Keratinocyte (primary cell): ENCODE measurements around the gene ZMIZ1. TPM values are rescaled to one million over a fixed set of nuclear protein-coding genes. Genes with fewer than 3 reads are reported as not detected.

Experiments used
- DNase-seq: peaks from one replicate; pipeline ENCODE4 v3.0.0-alpha.2; 2011; ENCODE audit warnings: low read depth, missing footprints, low spot score
- FAIRE-seq: peaks from 2 replicates; lab custom pipeline; 2011; peaks lifted over from hg19 to GRCh38; lab: Jason Lieb, UNC
- H2AFZ ChIP-seq: 2 replicates; pipeline ENCODE4 v1.6.0; 2012; ENCODE audit warnings: low read length, control low read depth, inconsistent platforms; ENCODE audit not compliant: control insufficient read depth
- H3K27ac ChIP-seq: 2 replicates; pipeline ENCODE4 v1.5.1; 2011; ENCODE audit warnings: low read length; ENCODE audit not compliant: control insufficient read depth, insufficient read depth
- H3K27me3 ChIP-seq: 3 replicates; pipeline ENCODE4 v1.6.0; 2011; ENCODE audit warnings: low read length; ENCODE audit not compliant: control insufficient read depth, insufficient read depth; ENCODE audit errors: extremely low read depth
- H3K36me3 ChIP-seq, 2 experiments: 2 replicates in 1 of 2; 3 replicates in 1 of 2; pipeline ENCODE4 v1.5.1; 2011; ENCODE audit warnings: low read length in 2 of 2, mild to moderate bottlenecking in 1 of 2; ENCODE audit not compliant: control insufficient read depth in 2 of 2, insufficient read depth in 2 of 2; ENCODE audit errors: extremely low read depth in 1 of 2
- H3K4me1 ChIP-seq: 3 replicates; pipeline ENCODE4 v1.5.1; 2011; ENCODE audit warnings: low read length; ENCODE audit not compliant: control insufficient read depth, insufficient read depth; ENCODE audit errors: extremely low read depth
- H3K4me2 ChIP-seq: 3 replicates; pipeline ENCODE4 v1.6.0; 2011; ENCODE audit warnings: low read depth, low read length; ENCODE audit not compliant: control insufficient read depth, insufficient read depth; ENCODE audit errors: extremely low read depth
- H3K4me3 ChIP-seq, 3 experiments: fragments of 200-600 bp in 1 of 3; sonication (generic) in 1 of 3; 2 replicates in 2 of 3; 3 replicates in 1 of 3; pipeline ENCODE4 v1.5.1; 2011 to 2016; ENCODE audit warnings: low read length in 3 of 3, mild to moderate bottlenecking in 3 of 3, control low read depth in 2 of 3, inconsistent platforms in 1 of 3, low read depth in 1 of 3, mixed read lengths in 1 of 3, mixed run types in 1 of 3, moderate library complexity in 1 of 3; ENCODE audit not compliant: control insufficient read depth in 2 of 3, insufficient read depth in 2 of 3; ENCODE audit errors: extremely low read depth in 1 of 3
- H3K79me2 ChIP-seq: 2 replicates; pipeline ENCODE4 v1.6.0; 2012; ENCODE audit warnings: low read length; ENCODE audit not compliant: control insufficient read depth, insufficient read depth
- H3K9ac ChIP-seq: 3 replicates; pipeline ENCODE4 v1.6.0; 2011; ENCODE audit warnings: low read length; ENCODE audit not compliant: control insufficient read depth, insufficient read depth; ENCODE audit errors: extremely low read depth
- H3K9me1 ChIP-seq: 3 replicates; pipeline ENCODE4 v1.6.0; 2011; ENCODE audit warnings: low read length; ENCODE audit not compliant: control insufficient read depth, insufficient read depth; ENCODE audit errors: extremely low read depth
- H3K9me3 ChIP-seq: 2 replicates; pipeline ENCODE4 v1.5.1; 2012; ENCODE audit warnings: low read depth, low read length; ENCODE audit not compliant: control insufficient read depth
- H4K20me1 ChIP-seq: 3 replicates; pipeline ENCODE4 v1.6.0; 2011; ENCODE audit warnings: low read length; ENCODE audit not compliant: control insufficient read depth, insufficient read depth; ENCODE audit errors: extremely low read depth
- EZH2 ChIP-seq: IDR thresholded peaks from one replicate; pipeline ENCODE4 v1.6.1; 2012; ENCODE audit warnings: inconsistent platforms, mild to moderate bottlenecking, low read length, moderate library complexity
- dilution Hi-C: fragments of 300-500 bp; cut with MboI; formaldehyde crosslinking; loops from one replicate; pipeline ENCODE4 v1.7.0; 2020; ENCODE audit warnings: low sequenced_read_pairs; ENCODE audit not compliant: extremely low pct_ligation_motif_present
- polyA plus RNA-seq, 5 experiments: library from polyadenylated mRNA; depleted of rRNA in 3 of 5; stranded (reverse) in 3 of 5; stranded (forward) in 1 of 5; unstranded in 1 of 5; fragments of >200 nt; gene quantifications; 1 replicate in 1 of 5; 2 replicates in 3 of 5; 3 replicates in 1 of 5; pipeline versions ENCODE4 v1.2.1 to v1.2.3, GENCODE V29; 2011 to 2012; ENCODE audit warnings: missing spikeins in 2 of 5, low read depth in 1 of 5, low replicate concordance in 1 of 5
- TF ChIP-seq, protein P1 (sequence below), 3 experiments: IDR thresholded peaks in 1 of 3; conservative IDR thresholded peaks in 1 of 3; optimal IDR thresholded peaks in 1 of 3; 2 replicates in 2 of 3; 3 replicates in 1 of 3; pipeline versions ENCODE3 to v1.5.1; 2011; ENCODE audit warnings: low read length in 3 of 3, mild to moderate bottlenecking in 3 of 3, moderate library complexity in 2 of 3, control low read depth in 1 of 3, inconsistent platforms in 1 of 3; ENCODE audit not compliant: insufficient read depth in 2 of 3; ENCODE audit errors: extremely low read depth in 1 of 3

Gene ZMIZ1
- polyA plus RNA-seq, 1 donor (not counting 4 experiments of a cell fraction or from before 2014, with no cell fraction given), result 1.8 TPM

- Histone ChIP-seq H3K79me2 (no peaks in the 10 kb centered on the region), H3K36me3 (peaks cover 0 to 1% of the 10 kb centered on the region in 2 experiments), H3K9me3 (no peaks in the 10 kb centered on the region), H3K9me1 (no peaks in the 10 kb centered on the region), H3K9ac (no peak overlapping the region), H2AFZ (no peak overlapping the region), H3K4me3 (no peak overlapping the region), H3K27me3 (no peaks in the 10 kb centered on the region), H3K27ac (no peak overlapping the region), H4K20me1 (peaks cover 5% of the 10 kb centered on the region), H3K4me1 (peaks cover 5% of the 10 kb centered on the region), H3K4me2 (no peak overlapping the region)
- TF ChIP-seq EZH2, result no peak
- TF ChIP-seq, protein P1, sequence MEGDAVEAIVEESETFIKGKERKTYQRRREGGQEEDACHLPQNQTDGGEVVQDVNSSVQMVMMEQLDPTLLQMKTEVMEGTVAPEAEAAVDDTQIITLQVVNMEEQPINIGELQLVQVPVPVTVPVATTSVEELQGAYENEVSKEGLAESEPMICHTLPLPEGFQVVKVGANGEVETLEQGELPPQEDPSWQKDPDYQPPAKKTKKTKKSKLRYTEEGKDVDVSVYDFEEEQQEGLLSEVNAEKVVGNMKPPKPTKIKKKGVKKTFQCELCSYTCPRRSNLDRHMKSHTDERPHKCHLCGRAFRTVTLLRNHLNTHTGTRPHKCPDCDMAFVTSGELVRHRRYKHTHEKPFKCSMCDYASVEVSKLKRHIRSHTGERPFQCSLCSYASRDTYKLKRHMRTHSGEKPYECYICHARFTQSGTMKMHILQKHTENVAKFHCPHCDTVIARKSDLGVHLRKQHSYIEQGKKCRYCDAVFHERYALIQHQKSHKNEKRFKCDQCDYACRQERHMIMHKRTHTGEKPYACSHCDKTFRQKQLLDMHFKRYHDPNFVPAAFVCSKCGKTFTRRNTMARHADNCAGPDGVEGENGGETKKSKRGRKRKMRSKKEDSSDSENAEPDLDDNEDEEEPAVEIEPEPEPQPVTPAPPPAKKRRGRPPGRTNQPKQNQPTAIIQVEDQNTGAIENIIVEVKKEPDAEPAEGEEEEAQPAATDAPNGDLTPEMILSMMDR (optimal IDR thresholded peaks at IDR 0.05 in 1 of 3, IDR thresholded peaks at IDR 0.05 in 1 of 3, conservative IDR thresholded peaks at IDR 0.05 in 1 of 3; ENCODE audit: extremely low read depth in 1 of 3, insufficient read depth in 2 of 3, low read length in 3 of 3), result no peak
- dilution Hi-C loops, result no loop called here
- DNase-seq, result no peak
- no peak for FAIRE-seq
Observed at GRCh38 chr10:79246606-79247275, 178.0 kb downstream of the ZMIZ1 start.

DNA sequence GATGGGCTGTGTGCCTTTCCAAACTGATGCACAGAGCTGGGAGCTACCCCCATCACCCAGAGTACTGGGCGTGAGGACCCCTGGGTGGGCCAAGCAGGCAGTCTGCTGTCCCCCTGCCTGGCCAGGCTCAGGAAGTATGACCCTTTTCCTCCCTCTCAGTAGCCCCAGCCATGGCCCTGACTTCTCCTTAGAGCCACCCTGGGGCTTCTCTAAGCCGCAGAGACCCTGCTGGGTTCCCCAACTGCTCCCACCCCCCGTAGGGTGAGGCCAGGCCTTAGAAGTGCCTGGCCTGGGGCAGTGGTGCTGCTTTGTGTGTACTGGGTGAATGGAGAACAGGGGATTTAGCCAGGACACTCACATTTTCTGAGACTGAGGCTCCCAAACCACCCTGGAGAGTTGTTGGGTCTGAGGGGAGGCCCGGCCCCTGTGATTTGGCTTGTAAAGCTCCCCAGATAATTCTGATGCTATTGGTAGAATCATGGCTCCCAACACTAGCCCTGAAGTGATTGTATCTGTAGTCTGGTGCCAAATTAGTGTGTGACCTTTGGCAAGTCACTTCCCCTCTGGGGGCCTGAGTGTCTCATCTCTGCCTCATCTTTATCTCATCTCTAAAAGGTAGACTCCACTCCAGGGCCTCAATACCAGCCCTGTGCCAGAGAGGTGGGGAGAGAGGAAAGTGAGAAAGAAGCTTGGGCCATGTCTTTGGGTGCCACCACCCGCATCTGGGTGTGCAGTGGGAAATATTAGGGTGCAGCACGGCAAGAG lies 178.8 kb downstream of the ZMIZ1 start:
- H3K9ac ChIP-seq, result no peak overlapping the region
- H3K79me2 ChIP-seq, result no peaks in the 10 kb centered on the region

More for the DNA sequence above, 178.8 kb downstream of the ZMIZ1 start:
- no peaks in the 10 kb centered on the region for H3K4me1 ChIP-seq
- H3K9me1 ChIP-seq, result no peaks in the 10 kb centered on the region
- no peaks in the 10 kb centered on the region for H3K9me3 ChIP-seq
- H3K36me3 ChIP-seq, result peaks cover 0 to 1% of the 10 kb centered on the region in 2 experiments
- DNase-seq (no peak), FAIRE-seq (no peak)
- no peak overlapping the region for H2AFZ ChIP-seq
- no peaks in the 10 kb centered on the region for H3K27me3 ChIP-seq
- no peak overlapping the region for H3K4me2 ChIP-seq
- dilution Hi-C loops, result no loop called here
- no peak overlapping the region for H3K27ac ChIP-seq
- no peak overlapping the region for H3K4me3 ChIP-seq
- peaks cover 5% of the 10 kb centered on the region for H4K20me1 ChIP-seq
- TF ChIP-seq, protein P1 (optimal IDR thresholded peaks at IDR 0.05 in 1 of 3, IDR thresholded peaks at IDR 0.05 in 1 of 3, conservative IDR thresholded peaks at IDR 0.05 in 1 of 3; ENCODE audit: extremely low read depth in 1 of 3, insufficient read depth in 2 of 3, low read length in 3 of 3), result no peak
- TF ChIP-seq EZH2, result no peak
